ENCODE measurements around the gene GIGYF1. TPM values are rescaled to one million over a fixed set of nuclear protein-coding genes. Genes with fewer than 3 reads are reported as not detected.

GIGYF1 gene
- total RNA-seq, 4 donors from 2014 or later = 17.7 to 44.0 (median 19.4) TPM

DNA sequence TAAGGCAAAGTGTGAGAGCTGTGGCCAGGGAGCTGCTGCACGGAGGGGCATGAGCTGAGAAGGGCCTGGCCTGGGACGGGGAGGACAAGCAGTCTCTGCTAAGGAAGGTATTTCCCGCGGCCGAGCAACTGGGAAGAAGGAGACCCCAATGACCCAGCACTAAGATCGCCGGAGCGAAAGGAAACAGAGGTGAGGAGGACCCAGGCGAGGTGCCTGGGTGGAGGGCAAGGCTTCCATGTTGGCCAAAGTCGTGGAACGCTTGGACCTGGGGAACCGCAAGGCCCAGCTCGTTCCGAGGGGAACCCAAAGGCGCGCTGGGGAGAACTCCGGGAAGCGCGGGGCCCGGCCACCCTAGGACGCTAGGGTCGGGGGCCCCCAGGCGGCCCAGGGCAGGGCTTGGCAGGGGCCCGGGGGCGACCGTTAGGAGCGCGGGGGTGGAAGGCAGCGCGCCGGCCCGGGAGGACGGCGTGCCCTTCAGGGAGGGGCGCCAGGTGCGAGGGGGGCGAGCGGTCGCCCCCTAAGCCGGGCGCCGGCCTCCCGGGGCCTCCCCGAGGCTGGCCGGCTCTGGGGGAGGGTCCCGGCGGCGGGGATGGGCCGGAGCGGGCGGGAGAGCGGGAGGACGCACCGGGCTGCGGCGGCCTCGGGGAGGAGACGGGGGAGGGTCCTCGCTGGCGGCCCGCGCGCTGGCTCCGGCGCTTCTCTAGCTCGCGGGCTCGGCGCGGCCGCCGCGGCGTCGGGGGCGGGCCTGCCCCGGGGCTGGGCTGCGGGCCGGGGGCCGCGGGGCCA is 545 bp downstream of the GIGYF1 start:
- DNase-seq (ENCODE audit: low spot score) = no peak
- TF ChIP-seq, protein P1, sequence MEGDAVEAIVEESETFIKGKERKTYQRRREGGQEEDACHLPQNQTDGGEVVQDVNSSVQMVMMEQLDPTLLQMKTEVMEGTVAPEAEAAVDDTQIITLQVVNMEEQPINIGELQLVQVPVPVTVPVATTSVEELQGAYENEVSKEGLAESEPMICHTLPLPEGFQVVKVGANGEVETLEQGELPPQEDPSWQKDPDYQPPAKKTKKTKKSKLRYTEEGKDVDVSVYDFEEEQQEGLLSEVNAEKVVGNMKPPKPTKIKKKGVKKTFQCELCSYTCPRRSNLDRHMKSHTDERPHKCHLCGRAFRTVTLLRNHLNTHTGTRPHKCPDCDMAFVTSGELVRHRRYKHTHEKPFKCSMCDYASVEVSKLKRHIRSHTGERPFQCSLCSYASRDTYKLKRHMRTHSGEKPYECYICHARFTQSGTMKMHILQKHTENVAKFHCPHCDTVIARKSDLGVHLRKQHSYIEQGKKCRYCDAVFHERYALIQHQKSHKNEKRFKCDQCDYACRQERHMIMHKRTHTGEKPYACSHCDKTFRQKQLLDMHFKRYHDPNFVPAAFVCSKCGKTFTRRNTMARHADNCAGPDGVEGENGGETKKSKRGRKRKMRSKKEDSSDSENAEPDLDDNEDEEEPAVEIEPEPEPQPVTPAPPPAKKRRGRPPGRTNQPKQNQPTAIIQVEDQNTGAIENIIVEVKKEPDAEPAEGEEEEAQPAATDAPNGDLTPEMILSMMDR (IDR thresholded peaks at IDR 0.05) = no peak
- peak; percentile 37 for ATAC-seq (ENCODE audit: low FRiP score)

DNA sequence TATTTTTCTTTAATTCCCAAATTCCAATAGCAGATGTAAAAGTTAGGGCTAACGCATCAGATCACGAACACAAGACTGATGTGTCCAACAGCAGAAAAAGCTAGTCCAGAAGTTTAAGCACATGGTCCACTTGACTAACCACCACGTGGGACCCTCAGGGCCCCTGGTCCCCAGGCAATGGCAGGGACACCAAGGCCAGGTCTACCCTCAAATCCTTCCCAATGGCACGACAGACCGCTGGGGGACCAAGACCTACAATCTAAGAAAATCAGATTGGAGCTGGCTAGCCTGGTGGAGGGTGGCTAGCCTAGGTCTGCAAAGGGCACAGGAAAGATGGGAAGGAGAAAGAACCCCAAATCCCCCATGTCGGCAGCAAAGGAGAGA is 1.5 kb downstream of the GIGYF1 start:
- no peak for ATAC-seq (ENCODE audit: low FRiP score)
- DNase-seq (ENCODE audit: low spot score) = no peak
- TF ChIP-seq, protein P1 (IDR thresholded peaks at IDR 0.05) = no peak

DNA sequence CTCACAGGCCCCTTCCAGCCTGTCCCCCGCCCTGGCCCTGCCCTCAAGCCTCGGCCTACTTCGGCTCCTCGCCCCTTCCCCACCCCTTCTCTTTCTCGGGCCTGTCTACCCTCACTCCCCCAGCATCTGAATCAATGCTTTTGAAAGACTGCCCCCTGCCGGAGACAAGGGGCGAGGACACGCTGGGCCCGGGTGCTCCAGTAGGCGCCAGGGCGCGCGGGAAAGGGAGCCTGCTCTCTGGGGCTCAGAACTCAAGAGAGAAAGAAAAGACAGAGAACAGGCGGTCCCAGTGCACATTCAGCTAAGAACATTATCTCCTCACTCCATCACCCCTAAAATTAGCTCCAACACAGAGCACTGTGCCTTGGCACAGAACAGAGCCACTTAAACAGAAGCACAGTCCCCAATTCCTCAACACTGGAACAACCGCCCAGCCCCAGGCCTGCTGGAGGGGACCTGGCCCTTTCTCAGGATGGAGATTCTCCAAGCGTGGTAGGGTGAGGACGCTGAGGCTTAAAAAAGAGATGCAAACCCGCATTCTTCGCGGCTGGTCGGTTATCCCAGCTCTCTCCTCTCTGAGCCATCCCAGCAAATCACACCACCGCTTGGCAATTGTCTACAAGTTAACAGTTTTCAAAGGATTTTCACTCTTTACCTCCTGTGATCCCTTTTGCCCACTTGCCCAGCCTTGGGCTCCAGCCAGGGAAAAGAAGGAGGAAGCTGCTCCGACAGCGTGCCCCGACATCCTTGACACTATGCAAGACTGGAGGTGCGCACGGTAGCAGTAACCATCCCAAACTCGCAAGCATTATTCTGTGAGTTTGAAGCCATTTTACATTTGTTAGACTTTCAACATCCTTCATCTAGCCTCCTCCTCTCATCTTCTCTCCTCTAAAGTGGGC is 2.1 kb downstream of the GIGYF1 start:
- TF ChIP-seq, protein P1 (IDR thresholded peaks at IDR 0.05) = peak in 1 of 3 donors; percentile 57
- peak; percentile 65 for ATAC-seq (ENCODE audit: low FRiP score)
- peak; percentile 69 for DNase-seq (ENCODE audit: low spot score)

DNA sequence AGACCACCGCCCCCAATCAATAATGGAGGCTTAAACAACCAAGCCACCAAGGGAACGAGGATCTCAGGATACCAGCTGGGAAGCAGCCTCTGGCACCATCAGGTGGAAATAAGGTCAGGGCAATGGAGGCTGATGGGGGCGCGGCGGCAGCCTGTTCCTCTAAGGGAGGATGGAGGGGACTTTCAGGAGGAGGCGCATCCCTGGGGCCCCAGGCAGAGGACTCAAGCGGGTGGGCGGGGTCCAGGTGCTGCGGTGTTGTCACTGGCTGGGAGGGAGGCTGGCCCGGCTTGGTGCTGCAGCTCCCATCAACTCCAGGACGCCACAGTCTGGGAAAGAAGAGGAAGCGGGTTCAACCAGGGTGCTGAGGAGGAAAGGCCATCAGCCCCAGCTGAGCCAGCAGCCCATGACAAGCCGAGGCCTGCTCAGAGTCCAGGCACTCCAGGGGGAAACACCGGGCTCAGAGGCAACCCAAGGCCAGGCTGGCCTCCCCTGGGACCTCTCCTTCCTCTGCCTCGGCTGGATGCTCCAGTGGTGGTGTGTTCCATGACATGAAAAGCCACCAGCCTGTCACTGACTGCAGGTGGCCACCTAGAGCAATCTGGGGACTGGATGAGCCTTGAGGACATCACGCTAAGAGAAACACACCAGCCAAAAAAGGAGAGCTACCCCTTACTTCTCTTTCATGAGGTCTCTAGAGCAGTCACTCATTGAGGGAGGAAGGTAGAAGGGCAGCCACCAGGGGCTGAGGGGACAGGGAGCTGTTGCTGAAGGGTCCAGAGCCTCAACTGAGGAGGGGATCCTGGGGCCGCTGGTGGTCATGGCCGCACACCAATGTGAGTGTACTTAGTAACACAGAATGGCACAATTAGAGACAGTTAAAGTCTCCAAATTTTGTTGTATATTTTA is 4.6 kb downstream of the GIGYF1 start:
- TF ChIP-seq, protein P1 (IDR thresholded peaks at IDR 0.05) = no peak
- DNase-seq (ENCODE audit: low spot score) (no peak), ATAC-seq (ENCODE audit: low FRiP score) (no peak)

DNA sequence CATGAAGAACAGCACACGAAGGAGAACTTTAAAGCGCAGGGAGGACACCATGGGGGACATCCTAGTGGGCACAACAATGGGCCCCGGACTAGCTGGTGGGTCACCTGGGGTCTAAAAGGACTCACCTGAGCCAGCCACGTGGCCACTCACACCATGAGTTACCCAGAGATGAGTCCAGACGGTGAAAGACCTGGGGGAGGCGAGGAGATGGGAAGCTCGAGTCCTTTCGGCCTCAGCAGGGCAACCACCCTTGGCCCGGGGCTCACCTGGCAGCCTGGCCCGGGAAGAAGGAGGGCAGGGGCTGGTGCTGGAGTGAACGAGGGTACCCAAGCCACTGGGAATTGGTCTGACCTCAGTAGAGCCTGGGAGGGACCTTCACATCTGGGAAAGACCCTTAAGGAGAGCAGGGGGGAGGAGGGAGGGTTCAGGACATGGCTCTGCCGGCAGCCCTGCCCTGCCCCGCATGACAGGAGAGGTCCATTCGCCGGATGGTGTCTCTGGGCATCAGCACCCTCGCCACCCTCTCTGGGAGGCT is 5.7 kb downstream of the GIGYF1 start:
- TF ChIP-seq, protein P1 (IDR thresholded peaks at IDR 0.05) = no peak
- DNase-seq (ENCODE audit: low spot score) (no peak), ATAC-seq (ENCODE audit: low FRiP score) (no peak)

DNA sequence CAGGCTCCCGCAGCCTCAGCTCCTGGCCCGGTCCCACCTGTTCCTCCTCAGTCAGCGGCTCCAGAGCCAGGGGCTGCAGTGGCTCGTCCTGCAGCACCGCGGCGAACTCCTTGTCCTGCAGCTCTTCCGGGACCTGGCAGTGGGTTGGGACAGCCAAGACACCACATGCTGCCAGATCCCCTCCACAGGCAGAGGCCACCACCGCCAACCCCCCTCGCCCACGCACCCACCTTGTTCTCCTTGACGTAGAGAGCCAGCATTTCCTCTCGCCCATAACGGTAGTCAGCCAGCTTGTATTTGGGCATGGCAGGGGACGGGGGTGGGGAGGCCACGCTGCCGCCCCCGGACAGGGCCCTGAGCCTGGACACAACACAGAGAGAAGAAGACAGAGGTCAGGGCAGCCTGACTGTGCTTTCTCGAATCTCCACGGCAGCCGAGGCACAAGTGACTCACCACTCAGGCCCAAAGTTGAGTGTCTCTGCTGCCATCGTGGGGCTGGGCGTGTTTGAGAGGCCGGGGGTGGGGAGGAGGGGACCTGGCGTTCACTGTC is 6.2 kb downstream of the GIGYF1 start:
- TF ChIP-seq, protein P1 (IDR thresholded peaks at IDR 0.05) = no peak

More for the DNA sequence above, 6.2 kb downstream of the GIGYF1 start:
- DNase-seq (ENCODE audit: low spot score) (no peak), ATAC-seq (ENCODE audit: low FRiP score) (no peak)
